Esophagus muscularis mucosa (tissue), 4 donors: ENCODE measurements around the gene TATDN3.

ENCODE experiments used
- EP300 ChIP-seq: sonication (generic); formaldehyde crosslinking; IDR thresholded peaks from one replicate; pipeline ENCODE4 v1.6.1; 2017; ENCODE audit warnings: antibody characterized with exemption
- POLR2A ChIP-seq: fragments of 450-650 bp; IDR thresholded peaks from one replicate; pipeline ENCODE4 v1.6.1; 2017; ENCODE audit warnings: antibody characterized with exemption, moderate library complexity, mild to moderate bottlenecking, low read depth
- TF ChIP-seq, protein P1 (sequence below), 3 experiments: fragments of 200-600 bp in 2 of 3; fragments of 450-650 bp in 1 of 3; sonication (generic) in 2 of 3; IDR thresholded peaks; one replicate each; pipeline ENCODE4 v1.5.1; 2017 to 2019; ENCODE audit warnings: antibody characterized with exemption in 3 of 3, mild to moderate bottlenecking in 2 of 3, moderate library complexity in 1 of 3

DNA sequence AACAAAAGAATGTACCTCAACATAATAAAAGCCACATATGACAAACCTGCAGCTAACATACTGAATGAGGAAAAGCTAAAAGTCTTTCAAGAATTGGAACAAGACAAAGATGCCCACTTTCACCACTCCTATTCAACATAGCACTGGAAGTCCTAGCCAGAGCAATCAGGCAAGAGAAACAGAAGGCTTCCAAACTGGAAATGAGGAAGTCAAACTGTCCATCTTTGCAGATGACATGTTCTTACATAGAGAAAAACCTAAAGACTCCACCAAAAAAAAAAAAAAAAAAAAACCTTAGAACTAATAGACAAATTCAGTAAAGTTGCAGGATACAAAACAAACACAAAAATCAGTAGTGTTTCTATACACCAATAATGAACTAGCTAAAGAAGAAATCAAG lies 20.4 kb upstream of the TATDN3 start:
- TF ChIP-seq, protein P1, sequence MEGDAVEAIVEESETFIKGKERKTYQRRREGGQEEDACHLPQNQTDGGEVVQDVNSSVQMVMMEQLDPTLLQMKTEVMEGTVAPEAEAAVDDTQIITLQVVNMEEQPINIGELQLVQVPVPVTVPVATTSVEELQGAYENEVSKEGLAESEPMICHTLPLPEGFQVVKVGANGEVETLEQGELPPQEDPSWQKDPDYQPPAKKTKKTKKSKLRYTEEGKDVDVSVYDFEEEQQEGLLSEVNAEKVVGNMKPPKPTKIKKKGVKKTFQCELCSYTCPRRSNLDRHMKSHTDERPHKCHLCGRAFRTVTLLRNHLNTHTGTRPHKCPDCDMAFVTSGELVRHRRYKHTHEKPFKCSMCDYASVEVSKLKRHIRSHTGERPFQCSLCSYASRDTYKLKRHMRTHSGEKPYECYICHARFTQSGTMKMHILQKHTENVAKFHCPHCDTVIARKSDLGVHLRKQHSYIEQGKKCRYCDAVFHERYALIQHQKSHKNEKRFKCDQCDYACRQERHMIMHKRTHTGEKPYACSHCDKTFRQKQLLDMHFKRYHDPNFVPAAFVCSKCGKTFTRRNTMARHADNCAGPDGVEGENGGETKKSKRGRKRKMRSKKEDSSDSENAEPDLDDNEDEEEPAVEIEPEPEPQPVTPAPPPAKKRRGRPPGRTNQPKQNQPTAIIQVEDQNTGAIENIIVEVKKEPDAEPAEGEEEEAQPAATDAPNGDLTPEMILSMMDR (IDR thresholded peaks at IDR 0.05) = no peak
- TF ChIP-seq POLR2A (no peak), EP300 (no peak)
